ENCODE results near the gene ABLIM2. TPM values are rescaled to one million over a fixed set of nuclear protein-coding genes. Genes with fewer than 3 reads are reported as not detected.

ABLIM2 gene
- total and polyA plus RNA-seq, 2 of the 13 experiments (the other 11 are each of a cell fraction or from before 2014, with no cell fraction given) = 0.20 to 0.37 TPM

- H3K9ac ChIP-seq (ENCODE audit: insufficient read depth, low read depth, low read length) = no peak overlapping the region
- in situ Hi-C loops (cut with HindIII; ENCODE audit: extremely low pct_ligation_motif_present, low pct_unique_long_range_greater_than_20kb) = no loop called here
- no peak overlapping the region for H3K27ac ChIP-seq (ENCODE audit: extremely low read length, insufficient read depth, low read length)
- no peaks in the 10 kb centered on the region for H3K36me3 ChIP-seq (replicated peaks in 1 of 2; ENCODE audit: control insufficient read depth in 1 of 2, insufficient read depth in 2 of 2, low read length in 2 of 2)
- ChIA-PET POLR2A (interaction anchor here (0.8 to 1.4 kb wide), 3 partner anchors 16 to 32 kb away, joined by 3 read pairs; no protein-coding TSS in a partner anchor), CTCF (ENCODE audit: low intra/inter-chr PET ratio, low total read pairs) (no interaction called here)
- peaks cover 68% of the 10 kb centered on the region for H3K4me1 ChIP-seq (ENCODE audit: insufficient read depth, low read length)
- peaks cover 3 to 57% of the 10 kb centered on the region in 2 experiments; a peak in 3 of 5 replicates for H3K27me3 ChIP-seq (ENCODE audit: control insufficient read depth in 1 of 2, insufficient read depth in 2 of 2, low read length in 2 of 2)
- intact Hi-C loops (cut with micrococcal nuclease; ENCODE audit: unreplicated experiment) = loop anchor here (5.0 kb wide), 1 partner anchor 48 kb away; no protein-coding TSS in a partner anchor
- DNase-seq (ENCODE audit: low spot score) (no peak), ATAC-seq (no peak), FAIRE-seq (no peak)
- H3K9me3 ChIP-seq (ENCODE audit: low read length) = no peaks in the 10 kb centered on the region
- H3K4me3 ChIP-seq (replicated peaks in 1 of 3; ENCODE audit: insufficient read depth in 1 of 3, low read depth in 2 of 3, low read length in 3 of 3) = no peak overlapping the region
- WGBS (ENCODE audit: low lambda C conversion rate) = 33% methylated on average over 8 of the region's 19 CpGs
- no peaks in the 10 kb centered on the region for H4K20me1 ChIP-seq (ENCODE audit: insufficient read depth, low read length)
- no TSS peak for BruUV-seq (replicated peaks)
- no peak overlapping the region for H2AFZ ChIP-seq (ENCODE audit: low read length)
- H3K4me2 ChIP-seq (ENCODE audit: low read depth, low read length) = no peak overlapping the region
- TF ChIP-seq ZSCAN30 (CRISPR knock-in tag; IDR thresholded peaks at IDR 0.05) (peak; percentile 87; the same call in 1 of the 2 replicates), TRIM24 (CRISPR knock-in tag; IDR thresholded peaks at IDR 0.05) (no peak), ZSCAN25 (CRISPR knock-in tag; IDR thresholded peaks at IDR 0.05) (no peak)
- H3K79me2 ChIP-seq (ENCODE audit: insufficient read depth, low read length) = peaks cover 4% of the 10 kb centered on the region
These were observed 36.0 kb upstream of the ABLIM2 start for GRCh38 chr4:8194306-8195242.

GRCh38 chr4:8192748-8193738 lies 34.4 kb upstream of the ABLIM2 start:
- no TSS peak for BruUV-seq (replicated peaks)
- Histone ChIP-seq H3K36me3 (replicated peaks in 1 of 2; ENCODE audit: control insufficient read depth in 1 of 2, insufficient read depth in 2 of 2, low read length in 2 of 2) (no peaks in the 10 kb centered on the region), H3K79me2 (ENCODE audit: insufficient read depth, low read length) (no peaks in the 10 kb centered on the region), H3K4me3 (replicated peaks in 1 of 3; ENCODE audit: insufficient read depth in 1 of 3, low read depth in 2 of 3, low read length in 3 of 3) (no peak overlapping the region), H2AFZ (ENCODE audit: low read length) (no peak overlapping the region), H3K9ac (ENCODE audit: insufficient read depth, low read depth, low read length) (no peak overlapping the region), H3K27ac (ENCODE audit: extremely low read length, insufficient read depth, low read length) (no peak overlapping the region), H3K27me3 (ENCODE audit: control insufficient read depth in 1 of 2, insufficient read depth in 2 of 2, low read length in 2 of 2) (peaks cover 7 to 60% of the 10 kb centered on the region in 2 experiments; a peak in 3 of 5 replicates), H3K4me2 (ENCODE audit: low read depth, low read length) (no peak overlapping the region; the same call in 1 of the 2 replicates), H4K20me1 (ENCODE audit: insufficient read depth, low read length) (no peaks in the 10 kb centered on the region), H3K4me1 (ENCODE audit: insufficient read depth, low read length) (peaks cover 73% of the 10 kb centered on the region), H3K9me3 (ENCODE audit: low read length) (no peaks in the 10 kb centered on the region)
- 24% methylated on average over 15 of the region's 18 CpGs for WGBS (ENCODE audit: low lambda C conversion rate)
- DNase-seq (ENCODE audit: low spot score) (peak; percentile 73), FAIRE-seq (peak; percentile 54), ATAC-seq (peak; percentile 75)
- in situ Hi-C loops (cut with HindIII; ENCODE audit: extremely low pct_ligation_motif_present, low pct_unique_long_range_greater_than_20kb) = no loop called here
- POLR2A ChIA-PET = no interaction called here
- intact Hi-C loops (cut with micrococcal nuclease; ENCODE audit: unreplicated experiment) = loop anchor here (1.0 to 5.0 kb wide), 2 partner anchors 16 to 49 kb away; no protein-coding TSS in a partner anchor
- CTCF ChIA-PET (ENCODE audit: low intra/inter-chr PET ratio, low total read pairs) = interaction anchor here (2.0 kb wide), 1 partner anchor 16 kb away, joined by 9 read pairs; no protein-coding TSS in a partner anchor
- TF ChIP-seq ERF (CRISPR knock-in tag; IDR thresholded peaks at IDR 0.05) (peak; percentile 49; the same call in 1 of the 2 replicates), SP5 (CRISPR knock-in tag; IDR thresholded peaks at IDR 0.05; ENCODE audit: borderline replicate concordance, low read depth) (0 out of 2 replicates have a peak, but pooled peaks have one; percentile 26), HNF4G (IDR thresholded peaks at IDR 0.05; ENCODE audit: borderline replicate concordance, low read depth, low read length) (no peak), HNF4G (CRISPR knock-in tag; IDR thresholded peaks at IDR 0.05; ENCODE audit: borderline replicate concordance, low read depth) (no peak), HDAC2 (CRISPR knock-in tag; IDR thresholded peaks at IDR 0.05) (0 out of 2 replicates have a peak, but pooled peaks have one; percentile 15), ZNF335 (CRISPR knock-in tag; IDR thresholded peaks at IDR 0.05) (no peak), MAFG (CRISPR knock-in tag; IDR thresholded peaks at IDR 0.05) (no peak), SMC3 (IDR thresholded peaks at IDR 0.05; ENCODE audit: low read length) (peak; percentile 41; the same call in 1 of the 2 replicates), SOX13 (IDR thresholded peaks at IDR 0.05) (no peak), SOX13 (CRISPR knock-in tag; conservative IDR thresholded peaks at IDR 0.05 in 1 of 2, IDR thresholded peaks at IDR 0.05 in 1 of 2) (0 out of 4 replicates have a peak, but pooled peaks of 1 of the 2 experiments have one; percentile 10)
- TF ChIP-seq, protein P1, sequence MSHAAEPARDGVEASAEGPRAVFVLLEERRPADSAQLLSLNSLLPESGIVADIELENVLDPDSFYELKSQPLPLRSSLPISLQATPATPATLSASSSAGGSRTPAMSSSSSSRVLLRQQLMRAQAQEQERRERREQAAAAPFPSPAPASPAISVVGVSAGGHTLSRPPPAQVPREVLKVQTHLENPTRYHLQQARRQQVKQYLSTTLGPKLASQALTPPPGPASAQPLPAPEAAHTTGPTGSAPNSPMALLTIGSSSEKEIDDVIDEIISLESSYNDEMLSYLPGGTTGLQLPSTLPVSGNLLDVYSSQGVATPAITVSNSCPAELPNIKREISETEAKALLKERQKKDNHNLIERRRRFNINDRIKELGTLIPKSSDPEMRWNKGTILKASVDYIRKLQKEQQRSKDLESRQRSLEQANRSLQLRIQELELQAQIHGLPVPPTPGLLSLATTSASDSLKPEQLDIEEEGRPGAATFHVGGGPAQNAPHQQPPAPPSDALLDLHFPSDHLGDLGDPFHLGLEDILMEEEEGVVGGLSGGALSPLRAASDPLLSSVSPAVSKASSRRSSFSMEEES (CRISPR knock-in tag; IDR thresholded peaks at IDR 0.05) = 0 out of 2 replicates have a peak, but pooled peaks have one; percentile 41

Data from HepG2 (cell line).